CD4-positive, alpha-beta memory T cell (primary cell): ENCODE data around the gene UGGT2. TPM values are rescaled to one million over a fixed set of nuclear protein-coding genes. Genes with fewer than 3 reads are reported as not detected.

Experiments used
- CTCF ChIA-PET: fragments of 350-600 bp; sonication (Branson Sonifier 250); formaldehyde crosslinking; loops from one replicate; lab custom pipeline; 2021; ENCODE audit warnings: inconsistent platforms; ENCODE audit not compliant: partially characterized antibody; lab: Charles Lee
- POLR2A ChIA-PET: fragments of 350-600 bp; sonication (Branson Sonifier 250); formaldehyde crosslinking; loops from one replicate; lab custom pipeline; 2021; ENCODE audit not compliant: partially characterized antibody; lab: Charles Lee
- DNase-seq, 5 donors: peaks; one replicate each; pipeline versions ENCODE4 v3.0.0 to v3.0.0-alpha.2; 2020 to 2022; ENCODE audit warnings: mixed read lengths in 1 of 5
- H3K27ac ChIP-seq: one replicate; pipeline ENCODE4 v1.7.0; 2013; ENCODE audit warnings: low read depth, low read length
- H3K27me3 ChIP-seq: 2 replicates; pipeline ENCODE4 v1.7.0; 2013; ENCODE audit warnings: mild to moderate bottlenecking, low read length, moderate library complexity; ENCODE audit not compliant: insufficient read depth
- H3K36me3 ChIP-seq: 2 replicates; pipeline ENCODE4 v1.7.0; 2013; ENCODE audit warnings: mild to moderate bottlenecking, low read length, moderate library complexity; ENCODE audit not compliant: insufficient read depth
- H3K4me1 ChIP-seq: 2 replicates; pipeline ENCODE4 v1.7.0; 2013; ENCODE audit warnings: mild to moderate bottlenecking, low read length, moderate library complexity; ENCODE audit not compliant: insufficient read depth
- H3K4me3 ChIP-seq, 2 donors: one replicate each; pipeline ENCODE4 v1.7.0; 2013; ENCODE audit warnings: low read length in 2 of 2, mild to moderate bottlenecking in 1 of 2
- H3K9me3 ChIP-seq, 2 donors: one replicate each; pipeline ENCODE4 v1.7.0; 2013; ENCODE audit warnings: low read length in 2 of 2, control low read depth in 1 of 2; ENCODE audit not compliant: control insufficient read depth in 1 of 2
- H3K27ac Mint-ChIP-seq, 7 donors: one replicate each; pipeline ENCODE4 v1.8.0; 2020 to 2021; ENCODE audit warnings: mixed read lengths in 7 of 7, mild to moderate bottlenecking in 6 of 7, inconsistent platforms in 3 of 7, moderate library complexity in 3 of 7
- H3K27me3 Mint-ChIP-seq, 2 donors: one replicate each; pipeline ENCODE4 v1.8.0; 2020 to 2021; ENCODE audit warnings: mixed read lengths in 2 of 2
- H3K36me3 Mint-ChIP-seq, 2 donors: one replicate each; pipeline ENCODE4 v1.8.0; 2020 to 2021; ENCODE audit warnings: mixed read lengths in 2 of 2, inconsistent platforms in 1 of 2, mild to moderate bottlenecking in 1 of 2
- H3K4me1 Mint-ChIP-seq, 4 donors: one replicate each; pipeline ENCODE4 v1.8.0; 2020 to 2021; ENCODE audit warnings: mixed read lengths in 4 of 4, mild to moderate bottlenecking in 1 of 4
- H3K4me3 Mint-ChIP-seq, 8 donors: one replicate each; pipeline ENCODE4 v1.8.0; 2020 to 2021; ENCODE audit warnings: mixed read lengths in 8 of 8, mild to moderate bottlenecking in 7 of 8, moderate library complexity in 6 of 8, inconsistent platforms in 3 of 8
- H3K9me3 Mint-ChIP-seq, 8 donors: one replicate each; pipeline ENCODE4 v1.8.0; 2020 to 2021; ENCODE audit warnings: mixed read lengths in 8 of 8, mild to moderate bottlenecking in 5 of 8, inconsistent platforms in 3 of 8, moderate library complexity in 1 of 8
- intact Hi-C: fragments of 100-400 bp; cut with micrococcal nuclease; formaldehyde crosslinking; loops from one replicate; pipeline ENCODE4 v1.15.1; 2023
- polyA plus RNA-seq, 2 donors: library from polyadenylated mRNA; unstranded; fragments of 300-500 nt; fragmentation: Illumina TruSeq; gene quantifications; one replicate each; pipeline ENCODE4 v1.2.3, GENCODE V29; 2021
- total RNA-seq, 2 experiments: library from RNA; stranded (reverse); gene quantifications; one replicate each; pipeline ENCODE4 v1.2.3, GENCODE V29; 2021

The UGGT2 gene
- total and polyA plus RNA-seq, 4 experiments from 2014 or later: not detected

DNA sequence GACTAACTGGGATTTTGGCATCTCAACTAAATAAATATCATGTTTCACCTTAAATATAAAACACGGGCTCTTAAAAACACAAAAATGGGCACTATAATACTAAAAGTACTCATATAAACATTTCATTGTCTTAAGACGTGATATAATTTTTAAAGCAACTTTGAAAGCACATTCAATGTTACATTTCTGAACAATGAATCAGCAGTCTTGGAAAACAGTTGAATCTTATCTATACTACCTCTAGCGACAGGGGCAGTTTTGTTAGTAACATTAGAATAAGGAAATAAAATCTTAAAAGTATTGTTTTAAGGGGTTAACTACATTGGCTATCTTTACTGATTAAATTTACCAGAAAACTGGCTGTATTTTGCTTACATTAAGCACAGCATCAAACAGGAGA lies 156.9 kb downstream of the UGGT2 start:
- no peaks in the 10 kb centered on the region for H3K27me3 ChIP-seq
- H3K36me3 Mint-ChIP-seq: no peaks in the 10 kb centered on the region
- intact Hi-C loops: no loop called here
- no peaks in the 10 kb centered on the region for H3K36me3 ChIP-seq
- no peak for DNase-seq
- H3K27ac ChIP-seq: no peak overlapping the region
- H3K27me3 Mint-ChIP-seq: peaks cover 3 to 4% of the 10 kb centered on the region in 2 donors
- H3K4me1 Mint-ChIP-seq: no peaks in the 10 kb centered on the region
- H3K27ac Mint-ChIP-seq: no peak overlapping the region
- no peaks in the 10 kb centered on the region for H3K4me1 ChIP-seq
- H3K4me3 Mint-ChIP-seq: no peak overlapping the region
- no peak overlapping the region for H3K4me3 ChIP-seq
- H3K9me3 Mint-ChIP-seq: peaks cover 0 to 2% (median 0%) of the 10 kb centered on the region in 8 donors
- no peaks in the 10 kb centered on the region for H3K9me3 ChIP-seq
- POLR2A ChIA-PET: no interaction called here
- CTCF ChIA-PET: no interaction called here

DNA sequence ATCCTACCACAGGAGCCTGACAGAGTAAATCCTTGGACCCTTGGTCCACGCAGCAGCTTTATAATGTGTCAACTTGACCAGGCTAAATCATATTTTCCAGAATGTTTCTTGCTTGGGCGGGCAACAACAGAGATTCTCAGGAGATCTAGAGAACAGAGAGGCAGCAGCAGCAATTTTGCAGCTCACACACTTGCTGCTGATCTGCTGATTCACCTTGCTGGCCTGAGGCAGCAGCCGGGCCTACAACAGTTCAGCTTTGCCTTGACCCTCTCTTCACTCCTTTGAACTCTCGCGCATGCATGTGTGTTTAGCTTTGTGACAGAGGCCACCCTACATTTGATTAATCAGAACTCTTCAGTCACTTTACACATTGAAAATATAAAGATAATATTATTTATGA lies 159.3 kb downstream of the UGGT2 start:
- no peaks in the 10 kb centered on the region for H3K4me1 ChIP-seq
- Mint-ChIP-seq H3K27me3 (peaks cover 3 to 4% of the 10 kb centered on the region in 2 donors), H3K4me1 (no peaks in the 10 kb centered on the region), H3K36me3 (no peaks in the 10 kb centered on the region), H3K27ac (no peak overlapping the region), H3K4me3 (no peak overlapping the region), H3K9me3 (peaks cover 0 to 2% (median 0%) of the 10 kb centered on the region in 8 donors)
- no peak overlapping the region for H3K27ac ChIP-seq
- CTCF ChIA-PET: interaction anchor here (1.3 kb wide), 1 partner anchor 10 kb away, joined by 3 read pairs; no protein-coding TSS in a partner anchor
- POLR2A ChIA-PET: no interaction called here
- H3K36me3 ChIP-seq: no peaks in the 10 kb centered on the region
- intact Hi-C loops: no loop called here
- no peak overlapping the region for H3K4me3 ChIP-seq
- H3K27me3 ChIP-seq: no peaks in the 10 kb centered on the region
- no peaks in the 10 kb centered on the region for H3K9me3 ChIP-seq
- no peak for DNase-seq

DNA sequence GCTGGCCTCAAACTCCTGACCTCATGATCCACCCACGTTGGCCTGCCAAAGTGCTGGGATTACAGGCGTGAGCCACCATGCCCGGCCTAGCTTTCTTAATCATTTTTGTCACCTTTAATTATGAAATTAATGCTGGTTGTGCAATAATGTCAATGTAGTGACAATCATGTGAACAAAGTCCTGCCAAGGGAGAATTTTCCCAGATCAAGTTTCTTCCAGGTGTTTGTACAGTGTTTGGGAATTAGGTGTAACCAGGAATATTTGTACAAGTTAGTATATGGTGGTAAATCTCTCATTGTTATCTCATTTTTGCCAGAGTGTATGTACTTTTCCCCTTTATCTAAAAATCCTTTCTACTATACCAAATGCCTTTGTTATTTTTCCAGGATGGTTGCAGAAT lies 171.1 kb downstream of the UGGT2 start:
- H3K36me3 ChIP-seq: no peaks in the 10 kb centered on the region
- Mint-ChIP-seq H3K4me3 (no peak overlapping the region), H3K36me3 (no peaks in the 10 kb centered on the region), H3K9me3 (no peaks in the 10 kb centered on the region), H3K27ac (no peak overlapping the region), H3K27me3 (peaks cover 4 to 5% of the 10 kb centered on the region in 2 donors), H3K4me1 (no peaks in the 10 kb centered on the region)
- no peaks in the 10 kb centered on the region for H3K4me1 ChIP-seq
- ChIA-PET POLR2A (no interaction called here), CTCF (no interaction called here)
- intact Hi-C loops: no loop called here
- no peaks in the 10 kb centered on the region for H3K27me3 ChIP-seq
- H3K27ac ChIP-seq: no peak overlapping the region
- no peaks in the 10 kb centered on the region for H3K9me3 ChIP-seq
- DNase-seq: no peak
- no peak overlapping the region for H3K4me3 ChIP-seq

DNA sequence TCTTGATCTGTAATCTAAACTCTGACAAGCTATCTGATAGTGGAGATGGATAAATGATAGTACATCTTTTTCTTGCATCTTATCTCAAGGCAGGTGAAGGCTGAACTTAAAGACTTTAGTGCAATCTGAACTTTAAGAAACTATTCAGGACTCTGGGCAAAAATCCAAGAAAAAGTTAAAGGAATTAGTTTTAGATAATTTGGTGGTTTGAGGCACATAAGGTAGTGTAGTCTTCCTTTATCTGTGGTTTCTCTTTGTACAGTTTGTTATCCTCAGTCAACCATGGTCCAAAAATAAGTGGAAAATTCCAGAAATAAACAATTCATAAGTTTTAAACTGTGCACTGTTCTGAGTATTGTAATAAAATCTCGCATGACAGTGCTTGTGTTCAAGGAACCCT lies 172.9 kb downstream of the UGGT2 start:
- no peaks in the 10 kb centered on the region for H3K9me3 Mint-ChIP-seq
- CTCF ChIA-PET: no interaction called here

DNA sequence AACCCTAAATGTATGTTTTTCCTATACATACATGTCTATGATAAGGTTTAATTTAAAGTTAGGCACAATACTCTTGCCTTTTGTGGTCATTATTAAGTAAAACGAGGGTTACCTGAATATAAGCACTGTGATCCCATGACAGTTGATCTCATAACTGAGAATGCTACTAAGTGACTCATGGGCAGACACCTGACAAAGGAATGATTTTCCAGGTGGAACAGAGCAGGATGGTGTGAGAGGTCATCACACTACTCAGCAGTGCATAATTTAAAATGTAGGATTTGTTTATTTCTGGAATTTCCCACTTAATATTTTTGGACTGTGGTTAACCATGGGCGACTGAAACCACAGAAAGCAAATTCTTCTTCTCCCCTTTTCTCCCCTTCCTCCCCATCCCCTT lies 178.9 kb downstream of the UGGT2 start:
- no peak for DNase-seq
- Histone ChIP-seq H3K27ac (no peak overlapping the region), H3K27me3 (no peaks in the 10 kb centered on the region), H3K36me3 (no peaks in the 10 kb centered on the region), H3K9me3 (no peaks in the 10 kb centered on the region), H3K4me1 (no peaks in the 10 kb centered on the region), H3K4me3 (no peak overlapping the region)
- ChIA-PET CTCF (no interaction called here), POLR2A (no interaction called here)
- Mint-ChIP-seq H3K4me3 (no peak overlapping the region), H3K36me3 (no peaks in the 10 kb centered on the region), H3K4me1 (no peaks in the 10 kb centered on the region), H3K9me3 (peaks cover 0 to 4% (median 0%) of the 10 kb centered on the region in 8 donors), H3K27me3 (peaks cover 3 to 4% of the 10 kb centered on the region in 2 donors), H3K27ac (no peak overlapping the region)
- intact Hi-C loops: no loop called here

More for the DNA sequence above, 172.9 kb downstream of the UGGT2 start:
- H3K4me3 Mint-ChIP-seq: no peak overlapping the region
- no peak overlapping the region for H3K27ac ChIP-seq
- no peaks in the 10 kb centered on the region for H3K36me3 ChIP-seq
- DNase-seq: no peak
- no peaks in the 10 kb centered on the region for H3K4me1 ChIP-seq
- no peak overlapping the region for H3K4me3 ChIP-seq
- H3K9me3 ChIP-seq: no peaks in the 10 kb centered on the region
- POLR2A ChIA-PET: no interaction called here
- no peaks in the 10 kb centered on the region for H3K36me3 Mint-ChIP-seq
- H3K4me1 Mint-ChIP-seq: no peaks in the 10 kb centered on the region
- no peaks in the 10 kb centered on the region for H3K27me3 ChIP-seq
- intact Hi-C loops: no loop called here
- peaks cover 4 to 5% of the 10 kb centered on the region in 2 donors for H3K27me3 Mint-ChIP-seq
- no peak overlapping the region for H3K27ac Mint-ChIP-seq

DNA sequence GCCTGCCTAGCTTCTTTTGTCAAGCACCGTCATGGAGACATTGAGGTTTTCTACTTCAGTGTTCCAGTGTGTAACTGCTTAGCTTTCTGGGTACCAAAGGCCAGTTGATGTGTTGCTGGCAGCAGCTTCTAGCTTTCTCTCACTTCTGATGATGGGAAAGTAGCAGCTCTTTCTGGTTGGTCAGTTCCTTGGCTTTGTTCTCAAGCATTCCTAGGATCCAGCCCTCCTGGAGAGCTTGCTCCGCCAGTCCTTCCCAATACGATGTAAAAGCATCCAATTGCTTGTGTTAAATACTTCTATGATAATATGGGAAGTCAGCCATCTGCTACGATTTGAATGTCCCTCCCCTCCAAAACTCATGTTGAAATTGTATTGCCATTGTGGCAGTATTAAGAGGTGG lies 182.8 kb downstream of the UGGT2 start:
- intact Hi-C loops: no loop called here
- Mint-ChIP-seq H3K27ac (no peak overlapping the region), H3K4me3 (no peak overlapping the region), H3K9me3 (peaks cover 0 to 4% (median 0%) of the 10 kb centered on the region in 8 donors), H3K36me3 (no peaks in the 10 kb centered on the region), H3K4me1 (no peaks in the 10 kb centered on the region), H3K27me3 (peaks cover 3 to 4% of the 10 kb centered on the region in 2 donors)
- Histone ChIP-seq H3K4me3 (no peak overlapping the region), H3K27me3 (no peaks in the 10 kb centered on the region), H3K36me3 (no peaks in the 10 kb centered on the region), H3K9me3 (no peaks in the 10 kb centered on the region), H3K27ac (no peak overlapping the region), H3K4me1 (no peaks in the 10 kb centered on the region)
- DNase-seq: no peak
- CTCF ChIA-PET: no interaction called here
- POLR2A ChIA-PET: no interaction called here

DNA sequence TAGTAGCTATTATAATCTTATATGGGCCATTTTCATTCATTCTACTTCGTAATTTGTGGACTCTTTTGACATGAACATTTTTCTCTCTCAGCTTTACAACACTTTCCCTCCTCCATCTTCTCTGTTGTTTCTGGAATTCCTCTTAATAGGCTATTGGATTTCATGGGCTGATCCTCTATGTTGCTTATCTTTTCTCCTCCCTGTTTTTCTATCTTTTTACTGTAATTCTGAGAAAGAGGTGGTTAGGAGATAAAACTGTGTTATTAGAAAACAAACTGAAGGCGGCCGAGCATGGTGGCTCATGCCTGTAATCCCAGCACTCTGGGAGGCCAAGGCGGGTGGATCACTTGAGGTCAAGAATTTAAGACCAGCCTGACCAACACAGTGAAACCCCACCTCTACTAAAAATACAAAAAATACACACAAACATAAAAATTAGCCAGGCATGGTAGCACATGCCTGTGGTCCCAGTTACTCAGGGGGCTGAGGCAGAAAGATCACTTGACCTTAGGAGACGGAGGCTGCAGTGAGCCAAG lies 188.1 kb downstream of the UGGT2 start:
- Histone ChIP-seq H3K36me3 (no peaks in the 10 kb centered on the region), H3K27ac (no peak overlapping the region), H3K4me3 (no peak overlapping the region), H3K27me3 (no peaks in the 10 kb centered on the region), H3K9me3 (no peaks in the 10 kb centered on the region), H3K4me1 (no peaks in the 10 kb centered on the region)
- intact Hi-C loops: no loop called here
- ChIA-PET CTCF (no interaction called here), POLR2A (no interaction called here)
- no peak overlapping the region for H3K27ac Mint-ChIP-seq
- H3K4me3 Mint-ChIP-seq: no peak overlapping the region
- H3K36me3 Mint-ChIP-seq: no peaks in the 10 kb centered on the region
- H3K9me3 Mint-ChIP-seq: no peaks in the 10 kb centered on the region
- peaks cover 0 to 3% of the 10 kb centered on the region in 2 donors for H3K27me3 Mint-ChIP-seq
- no peaks in the 10 kb centered on the region for H3K4me1 Mint-ChIP-seq
- DNase-seq: no peak

DNA sequence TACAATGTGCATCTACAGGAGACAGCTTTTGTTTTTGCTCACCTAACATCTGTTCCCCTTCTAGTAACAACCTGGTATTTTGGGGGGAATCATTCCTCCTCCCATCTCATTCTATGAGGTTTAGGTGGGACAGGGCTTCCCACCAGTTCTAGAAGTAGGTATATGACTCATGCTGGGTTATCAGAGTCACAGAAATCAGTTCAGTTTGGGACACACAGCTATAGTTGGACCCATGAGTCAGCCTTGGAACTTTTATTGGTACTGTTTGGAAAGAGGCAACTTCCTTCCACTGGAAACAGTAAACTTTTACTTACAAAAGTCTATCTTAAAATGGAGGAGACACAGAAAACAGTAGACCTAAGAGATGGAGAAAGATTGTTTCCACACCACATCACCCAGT lies 190.8 kb downstream of the UGGT2 start:
- ChIA-PET CTCF (no interaction called here), POLR2A (no interaction called here)
- Mint-ChIP-seq H3K9me3 (no peaks in the 10 kb centered on the region), H3K4me1 (no peaks in the 10 kb centered on the region), H3K27me3 (peaks cover 3% of the 10 kb centered on the region in 2 donors), H3K4me3 (no peak overlapping the region), H3K27ac (no peak overlapping the region), H3K36me3 (no peaks in the 10 kb centered on the region)
- Histone ChIP-seq H3K4me3 (no peak overlapping the region), H3K9me3 (no peaks in the 10 kb centered on the region), H3K4me1 (no peaks in the 10 kb centered on the region), H3K36me3 (no peaks in the 10 kb centered on the region), H3K27me3 (no peaks in the 10 kb centered on the region), H3K27ac (no peak overlapping the region)
- DNase-seq: no peak
- intact Hi-C loops: no loop called here
